HG03571 (cell line): ENCODE data around the gene EBI3.
"Not testable (repeated sequence)": the region's sequence is repeated elsewhere in the genome, so short reads cannot be mapped to it uniquely, and the experiment has no call there.

Experiments used
- ATAC-seq: cut with Tn5 transposase; IDR thresholded peaks from one replicate; pipeline ENCODE4 v1.9.1; 2021; ENCODE audit not compliant: unreplicated experiment

EBI3 gene

DNA sequence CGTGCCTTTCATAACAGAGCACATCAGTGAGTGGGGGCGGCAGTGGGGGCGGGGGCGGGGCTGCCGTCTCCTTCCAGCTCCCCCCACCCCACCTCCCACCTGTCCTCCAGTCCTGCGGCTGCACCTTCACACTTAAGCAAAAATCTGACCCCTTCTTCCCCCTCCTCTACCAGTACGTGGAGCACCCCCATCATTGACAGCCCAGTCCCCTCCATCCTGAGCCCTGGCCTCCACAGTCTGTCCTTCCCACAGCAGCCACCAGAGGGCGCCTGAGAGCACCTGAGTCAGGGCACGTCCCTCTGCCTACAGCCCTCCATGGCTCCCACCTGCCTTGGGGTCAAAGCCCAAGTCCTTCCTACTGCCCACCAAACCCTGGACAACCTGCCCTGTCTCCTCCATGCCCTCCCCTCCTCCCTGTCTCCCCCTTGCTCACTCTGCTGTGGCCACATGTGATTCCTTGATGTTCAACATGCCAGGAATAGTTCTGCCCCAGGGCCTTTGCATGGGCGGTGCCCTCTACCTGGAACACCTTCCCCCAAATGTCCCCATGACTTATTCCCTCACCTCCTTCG, 4.0 kb downstream of the EBI3 start:
- ATAC-seq = no peak

DNA sequence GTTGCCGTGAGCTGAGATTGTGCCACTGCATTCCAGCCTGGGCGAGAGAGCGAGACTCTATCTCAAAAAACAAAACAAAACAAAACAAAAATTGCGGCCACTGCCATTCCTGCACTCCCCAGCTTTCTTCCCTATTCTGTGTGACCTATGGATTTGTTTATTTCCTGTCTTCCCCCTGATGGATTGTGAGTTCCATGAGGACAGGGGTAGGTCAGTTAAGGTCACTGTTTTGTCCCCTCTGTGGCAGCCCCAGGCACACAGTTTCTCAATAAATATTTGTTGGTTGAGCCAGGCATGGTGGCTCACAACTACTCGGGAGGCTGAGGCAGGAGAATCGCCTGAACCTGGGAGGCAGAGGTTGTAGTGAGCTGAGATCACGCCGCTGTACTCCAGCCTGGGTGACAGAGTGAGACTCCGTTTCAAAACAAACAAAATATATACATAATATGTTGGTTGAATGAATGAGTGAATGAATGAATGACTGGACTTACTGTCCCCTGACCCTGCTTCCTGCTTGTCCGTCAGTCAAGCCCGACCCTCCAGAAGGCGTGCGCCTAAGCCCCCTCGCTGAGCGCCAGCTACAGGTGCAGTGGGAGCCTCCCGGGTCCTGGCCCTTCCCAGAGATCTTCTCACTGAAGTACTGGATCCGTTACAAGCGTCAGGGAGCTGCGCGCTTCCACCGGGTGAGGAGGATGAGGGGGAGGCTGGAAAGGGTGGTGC, 5.0 kb downstream of the EBI3 start:
- ATAC-seq = no peak

DNA sequence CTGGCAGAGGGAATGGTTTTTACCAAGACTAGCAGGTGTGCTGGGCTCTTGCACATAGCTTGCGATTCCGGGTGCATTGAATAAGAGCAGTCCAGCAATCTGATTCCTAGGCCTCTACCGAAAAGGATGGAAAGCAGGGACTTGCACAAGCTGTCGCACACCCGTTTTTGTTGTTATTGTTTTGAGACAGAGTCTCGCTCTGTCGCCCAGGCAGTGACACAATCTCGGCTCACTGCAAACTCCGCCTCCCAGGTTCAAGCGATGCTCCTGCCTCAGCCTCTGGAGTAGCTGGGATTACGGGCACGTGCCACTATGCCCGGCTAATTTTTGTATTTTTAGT, 5.5 kb downstream of the EBI3 start:
- ATAC-seq = no peak

DNA sequence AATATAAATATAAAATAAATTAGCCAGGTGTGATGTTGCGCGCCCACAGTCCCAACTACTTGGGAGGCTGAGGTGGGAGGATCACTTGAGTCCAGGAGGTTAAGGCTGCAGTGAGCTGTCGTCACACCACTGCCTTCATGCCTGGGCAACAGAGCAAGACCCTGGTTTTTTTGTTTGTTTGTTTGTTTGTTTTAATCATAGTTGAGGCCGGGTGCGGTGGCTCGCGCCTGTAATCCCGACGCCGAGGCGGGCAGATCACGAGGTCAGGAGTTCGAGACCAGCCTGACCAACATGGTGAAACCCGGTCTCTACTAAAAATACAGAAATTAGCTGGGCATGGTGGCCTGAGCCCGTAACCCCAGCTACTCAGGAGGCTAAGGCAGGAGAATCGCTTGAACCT, 8.2 kb downstream of the EBI3 start:
- ATAC-seq = not testable (repeated sequence)

DNA sequence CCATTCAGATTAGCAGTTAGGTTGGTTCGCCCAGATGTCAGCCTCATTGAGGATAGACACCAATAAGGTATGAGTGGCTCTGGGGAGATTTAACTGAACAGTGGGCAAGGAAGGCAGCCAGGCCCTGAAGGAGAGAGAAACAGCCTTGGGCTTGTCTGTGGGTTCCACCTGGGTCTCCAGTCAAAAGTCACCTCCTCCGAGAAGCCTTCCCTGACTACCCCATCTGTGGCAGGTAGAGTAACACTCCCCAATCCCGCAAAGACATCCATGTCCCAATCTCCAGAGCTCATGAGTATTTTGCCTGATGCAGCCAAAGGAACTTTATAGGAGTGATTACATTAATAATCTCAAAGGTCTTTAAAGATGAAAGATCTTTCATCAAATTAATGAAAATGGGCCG, 9.5 kb downstream of the EBI3 start:
- ATAC-seq = no peak

DNA sequence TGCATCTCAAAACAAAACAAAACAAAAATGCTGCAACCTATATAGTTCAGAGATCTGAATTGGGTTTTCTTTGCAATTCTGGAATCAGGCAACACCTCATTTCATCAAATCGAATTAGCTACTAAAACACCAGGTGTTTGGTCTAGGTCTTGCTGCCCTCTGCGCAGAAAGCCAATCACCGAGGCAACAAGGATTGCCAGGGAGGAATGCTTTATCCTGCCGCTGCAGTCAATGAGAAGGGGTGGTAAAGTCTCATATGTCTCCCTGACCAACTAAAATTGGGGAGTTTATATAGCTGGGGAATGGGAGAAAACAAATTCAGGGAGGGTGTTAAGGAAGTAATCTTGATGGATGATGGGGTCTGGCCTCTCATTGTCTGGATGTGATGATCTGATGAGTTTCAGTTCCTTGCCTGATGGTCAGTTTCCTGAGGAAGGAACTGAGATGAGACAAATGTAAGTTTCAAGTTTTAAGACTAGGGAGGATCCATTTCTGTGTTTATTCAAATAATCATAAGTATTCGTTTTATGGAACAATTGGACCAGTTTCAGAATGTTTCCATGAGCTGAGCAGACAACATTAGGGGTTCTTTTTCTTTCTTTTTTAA, 12.6 kb downstream of the EBI3 start:
- no peak for ATAC-seq

DNA sequence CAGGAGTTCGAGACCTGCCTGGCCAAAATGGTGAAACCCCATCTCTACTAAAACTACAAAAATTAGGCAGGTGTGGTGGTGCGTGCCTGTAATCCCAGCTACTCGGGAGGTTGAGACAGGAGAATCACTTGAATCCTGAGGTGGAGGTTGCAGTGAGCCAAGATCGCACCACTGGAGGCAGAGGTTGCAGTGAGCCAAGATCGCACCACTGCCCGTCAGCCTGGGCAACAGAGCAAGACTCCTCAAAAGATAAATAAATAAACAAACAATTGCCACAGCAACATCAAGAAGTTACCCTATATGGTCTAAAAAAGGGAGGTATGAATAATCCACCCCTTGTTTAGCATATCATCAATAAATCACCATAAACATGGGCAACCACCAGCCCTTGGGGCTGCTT, 16.6 kb downstream of the EBI3 start:
- not testable (repeated sequence) for ATAC-seq

DNA sequence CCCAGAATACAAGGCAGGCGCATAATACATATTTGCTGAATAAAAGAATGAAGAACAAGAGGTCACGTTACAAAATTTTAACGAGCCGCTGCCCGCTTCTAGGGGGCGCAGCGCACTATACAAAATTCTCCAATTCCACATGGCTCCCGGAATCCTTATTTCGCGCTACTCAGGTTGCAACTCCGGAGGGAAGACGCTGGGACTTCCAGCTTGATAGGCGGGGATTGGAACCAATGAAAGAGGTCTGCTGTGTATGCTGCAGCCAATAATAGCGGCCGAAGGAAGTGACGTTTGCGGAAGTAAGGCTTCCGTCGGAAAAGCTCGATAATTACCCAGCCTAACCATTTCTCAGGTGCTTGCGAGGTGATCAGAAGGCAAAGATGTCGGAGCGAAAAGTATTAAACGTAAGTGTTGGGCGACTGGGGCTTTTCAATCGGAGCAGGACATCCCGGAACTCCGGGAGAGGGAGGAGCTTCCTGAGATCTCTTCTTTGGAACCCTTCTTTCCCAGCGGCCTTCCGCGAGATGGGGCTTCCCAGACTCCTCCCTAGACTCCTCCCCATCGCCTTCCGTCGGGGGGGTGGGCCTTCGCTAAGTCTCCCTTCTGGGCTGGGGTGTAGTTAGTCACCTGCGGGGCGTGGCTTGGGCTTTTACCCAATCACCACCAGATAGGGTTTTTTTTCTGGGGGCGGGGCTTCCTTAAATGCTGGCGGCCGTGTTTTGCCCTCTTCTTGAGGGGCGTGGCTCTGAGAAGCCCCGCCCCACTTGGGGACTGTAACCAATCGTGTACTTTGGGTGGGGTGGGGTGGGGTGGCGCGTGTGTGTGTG, 17.7 kb downstream of the EBI3 start, which contains the start of gene YJU2:
Gene YJU2, plus strand, starts transcription at position 314 of the 827 bp plus-strand sequence. Its CDS starts 67 bp downstream, at position 381.
- ATAC-seq = peak; percentile 78

DNA sequence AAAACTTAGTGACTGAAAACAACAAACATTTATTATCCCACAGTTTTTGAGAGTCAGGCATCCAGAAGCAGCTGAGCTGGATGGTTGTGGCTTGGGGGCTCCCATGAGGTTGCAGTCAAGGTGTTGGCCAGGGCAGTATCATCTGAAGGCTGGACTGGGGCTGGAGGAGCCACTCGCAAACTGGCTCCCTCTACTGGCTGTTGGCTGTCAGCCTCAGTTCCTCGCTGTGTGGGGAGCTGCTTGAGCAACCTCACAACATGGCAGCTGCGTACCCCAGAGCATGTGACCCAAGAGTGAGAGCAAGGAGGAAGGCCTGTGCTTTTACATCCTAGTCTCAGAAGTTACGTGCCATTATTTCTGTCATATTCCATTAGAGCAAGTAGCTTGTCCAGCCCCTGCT, 27.2 kb downstream of the EBI3 start:
- ATAC-seq = no peak

DNA sequence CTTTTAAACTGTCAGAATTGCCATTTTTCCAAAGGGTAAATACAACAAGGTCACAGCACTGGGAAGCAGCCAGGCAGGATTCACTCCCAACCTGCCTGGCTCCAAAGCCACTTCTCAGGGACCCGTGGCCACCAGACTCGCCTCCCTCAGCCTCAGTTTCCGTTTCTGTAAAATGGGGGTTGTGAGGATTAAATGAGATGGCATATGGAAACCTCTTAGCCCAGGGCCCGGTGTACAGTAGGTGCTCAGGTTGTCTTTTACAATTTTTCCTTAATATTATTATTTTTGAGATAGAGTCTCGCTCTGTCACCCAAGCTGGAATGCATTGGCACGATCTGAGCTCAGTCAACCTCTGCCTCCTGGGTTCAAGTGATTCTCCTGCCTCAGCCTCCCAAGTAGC, 27.7 kb downstream of the EBI3 start:
- no peak for ATAC-seq

DNA sequence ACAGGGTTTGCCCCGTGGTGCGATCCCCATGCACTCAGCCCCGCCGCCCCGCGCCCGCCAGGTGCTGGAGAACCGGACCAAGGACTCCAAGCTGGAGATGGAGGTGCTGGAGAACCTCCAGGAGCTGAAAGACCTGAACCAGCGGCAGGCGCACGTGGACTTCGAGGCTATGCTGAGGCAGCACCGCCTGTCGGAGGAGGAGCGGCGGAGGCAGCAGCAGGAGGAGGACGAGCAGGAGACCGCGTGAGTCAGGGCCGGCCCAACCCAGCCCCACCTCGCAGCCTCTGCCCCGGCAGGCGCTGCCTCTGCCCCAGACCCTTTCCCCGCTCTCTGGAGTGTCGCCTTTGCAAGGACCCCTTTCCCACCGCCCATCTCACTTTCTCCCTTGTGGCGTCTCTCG, 28.9 kb downstream of the EBI3 start:
- ATAC-seq = no peak

DNA sequence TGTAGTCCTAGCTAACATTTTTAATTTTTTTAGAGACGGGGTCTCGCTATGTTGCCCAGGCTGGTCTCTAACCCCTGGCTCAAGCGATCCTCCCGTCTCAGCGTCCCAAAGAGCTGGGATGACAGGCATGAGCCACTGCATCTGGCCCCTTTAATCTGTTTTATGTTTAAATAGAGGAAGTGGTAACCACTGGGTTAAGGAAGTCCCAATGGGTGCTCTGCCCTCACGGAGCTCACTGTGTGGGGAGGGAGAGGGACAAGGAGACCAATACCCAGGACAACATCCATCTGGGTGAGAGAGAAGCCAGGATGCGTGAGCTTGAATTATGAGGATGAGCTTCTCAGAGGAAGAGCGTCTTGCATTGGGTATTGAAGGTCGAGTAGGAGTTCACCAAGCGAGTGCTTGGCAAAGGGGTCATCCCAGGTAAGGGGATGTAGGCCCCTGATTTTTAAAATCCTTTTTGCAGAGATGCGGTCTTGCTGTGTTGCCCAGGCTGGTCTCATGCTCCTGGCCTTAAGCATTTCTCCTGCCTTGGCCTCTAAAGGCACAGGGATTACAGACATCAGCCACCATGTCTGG, 31.4 kb downstream of the EBI3 start:
- ATAC-seq = no peak

DNA sequence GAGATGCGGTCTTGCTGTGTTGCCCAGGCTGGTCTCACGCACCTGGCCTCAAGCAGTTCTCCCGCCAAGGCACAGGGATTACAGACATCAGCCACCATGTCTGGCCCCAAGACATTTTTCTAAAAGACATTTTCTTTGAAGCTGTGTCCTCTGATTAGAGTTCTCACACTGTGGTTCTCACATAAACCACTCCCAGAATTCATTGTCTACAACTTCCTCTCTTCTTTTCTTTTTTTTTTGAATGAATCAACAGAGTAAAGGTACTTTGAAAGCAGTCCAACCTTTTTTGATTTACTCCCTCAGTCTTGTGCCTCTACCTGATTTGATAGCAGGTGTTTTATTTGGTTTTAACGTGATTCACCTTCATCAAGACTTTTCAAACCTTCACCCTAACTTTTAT, 35.5 kb downstream of the EBI3 start:
- ATAC-seq = no peak

DNA sequence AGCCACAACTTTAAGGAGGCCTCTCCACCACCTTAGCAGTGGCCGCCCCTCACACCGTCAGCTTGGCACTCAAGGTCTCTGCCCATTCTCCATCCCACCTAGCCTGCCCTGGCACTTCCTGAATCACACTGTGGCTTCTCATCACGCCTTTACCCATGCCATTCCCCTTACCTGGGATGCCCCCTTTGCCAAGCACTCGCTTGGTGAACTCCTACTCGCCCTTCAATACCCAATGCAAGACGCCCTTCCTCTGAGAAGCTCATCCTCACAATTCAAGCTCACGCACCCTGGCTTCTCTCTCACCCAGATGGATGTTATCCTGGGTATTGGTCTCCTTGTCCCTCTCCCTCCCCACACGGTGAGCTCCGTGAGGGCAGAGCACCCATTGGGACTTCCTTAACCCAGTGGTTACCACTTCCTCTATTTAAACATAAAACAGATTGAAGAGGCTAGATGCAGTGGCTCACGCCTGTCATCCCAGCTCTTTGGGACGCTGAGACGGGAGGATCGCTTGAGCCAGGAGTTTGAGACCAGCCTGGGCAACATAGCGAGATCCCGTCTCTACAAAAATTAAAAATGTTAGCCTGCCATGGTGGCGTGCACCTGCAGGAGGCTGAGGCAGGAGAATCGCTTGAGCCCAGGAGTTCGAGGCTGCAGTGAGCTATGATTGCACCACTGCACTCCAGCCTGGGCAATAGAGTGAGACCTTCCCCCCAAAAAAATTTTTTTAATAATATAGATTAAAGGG, 37.1 kb downstream of the EBI3 start:
- no peak for ATAC-seq

DNA sequence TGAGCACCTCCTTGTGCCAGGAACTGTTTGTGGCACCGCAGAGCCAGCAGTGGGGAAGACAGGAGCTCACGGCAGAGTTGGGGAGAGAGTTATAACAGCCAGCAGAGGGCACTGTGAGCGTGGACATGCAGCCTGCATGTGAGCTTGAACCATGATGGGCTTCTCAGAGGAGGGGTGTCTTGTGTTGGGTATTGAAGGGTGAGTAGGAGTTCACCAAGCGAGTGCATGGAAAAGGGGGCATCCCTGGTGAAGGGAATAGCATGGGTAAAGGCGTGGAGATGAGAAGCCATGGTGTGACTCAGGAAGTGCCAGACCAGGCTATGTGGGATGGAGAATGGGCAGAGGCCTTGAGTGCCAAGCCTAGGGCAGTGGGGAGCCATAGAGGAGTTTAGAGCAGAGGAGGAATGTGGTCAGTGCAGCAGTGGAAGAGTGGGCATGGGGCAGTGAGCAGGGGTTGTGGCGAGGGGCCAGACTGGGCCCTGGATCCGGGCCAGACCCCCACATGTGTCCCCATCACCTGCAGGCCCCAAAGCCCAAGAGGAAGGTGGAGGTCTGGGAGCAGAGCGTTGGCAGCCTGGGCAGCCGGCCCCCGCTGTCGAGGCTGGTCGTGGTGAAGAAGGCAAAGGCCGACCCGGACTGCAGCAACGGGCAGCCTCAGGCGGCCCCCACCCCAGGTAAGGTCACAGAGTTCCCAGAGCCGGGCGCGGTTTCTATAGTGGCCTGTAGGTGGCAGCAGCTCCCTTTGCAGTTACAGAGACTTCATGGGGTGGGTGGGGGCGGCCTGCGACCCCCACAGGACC, 38.0 kb downstream of the EBI3 start:
- ATAC-seq = no peak

DNA sequence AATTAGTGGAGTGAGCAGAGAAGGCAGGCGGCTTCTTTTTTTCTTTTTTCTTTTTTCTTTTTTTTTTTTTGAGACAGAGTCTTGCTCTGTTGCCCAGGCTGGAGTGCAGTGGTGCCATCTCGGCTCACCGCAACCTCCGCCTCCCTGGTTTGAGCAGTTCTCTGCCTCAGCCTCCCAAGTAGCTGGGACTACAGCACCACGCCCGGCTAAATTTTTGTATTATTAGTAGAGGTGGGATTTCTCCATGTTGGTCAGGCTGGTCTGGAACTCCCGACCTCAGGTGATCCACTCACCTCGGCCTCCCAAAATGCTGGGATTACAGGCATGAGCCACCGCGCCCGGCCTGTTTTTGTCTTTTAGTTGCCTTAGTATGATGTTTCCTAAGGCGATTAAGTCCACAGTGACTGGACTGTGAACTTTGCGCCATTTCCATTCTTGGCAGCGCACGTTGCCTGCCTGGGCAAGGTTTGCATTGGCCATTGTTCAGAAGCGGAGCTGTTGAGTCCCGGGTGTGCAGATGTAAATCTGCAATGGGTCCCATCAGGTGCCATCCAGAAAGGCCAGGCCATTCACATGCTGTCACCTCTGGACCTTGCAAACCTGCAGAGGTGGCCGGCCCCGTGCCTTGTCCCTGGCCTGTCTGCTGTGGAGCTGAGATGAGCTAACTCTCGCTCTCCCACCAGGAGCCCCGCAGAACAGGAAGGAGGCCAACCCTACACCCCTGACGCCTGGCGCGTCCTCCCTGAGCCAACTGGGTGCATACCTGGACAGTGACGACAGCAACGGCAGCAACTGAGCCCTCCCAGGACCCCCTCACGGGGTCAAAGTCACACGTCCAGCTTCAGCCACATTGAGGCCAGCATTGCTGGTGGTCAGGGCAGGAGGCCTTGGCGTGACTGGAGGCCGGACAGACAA, 38.8 kb downstream of the EBI3 start:
- ATAC-seq = no peak

DNA sequence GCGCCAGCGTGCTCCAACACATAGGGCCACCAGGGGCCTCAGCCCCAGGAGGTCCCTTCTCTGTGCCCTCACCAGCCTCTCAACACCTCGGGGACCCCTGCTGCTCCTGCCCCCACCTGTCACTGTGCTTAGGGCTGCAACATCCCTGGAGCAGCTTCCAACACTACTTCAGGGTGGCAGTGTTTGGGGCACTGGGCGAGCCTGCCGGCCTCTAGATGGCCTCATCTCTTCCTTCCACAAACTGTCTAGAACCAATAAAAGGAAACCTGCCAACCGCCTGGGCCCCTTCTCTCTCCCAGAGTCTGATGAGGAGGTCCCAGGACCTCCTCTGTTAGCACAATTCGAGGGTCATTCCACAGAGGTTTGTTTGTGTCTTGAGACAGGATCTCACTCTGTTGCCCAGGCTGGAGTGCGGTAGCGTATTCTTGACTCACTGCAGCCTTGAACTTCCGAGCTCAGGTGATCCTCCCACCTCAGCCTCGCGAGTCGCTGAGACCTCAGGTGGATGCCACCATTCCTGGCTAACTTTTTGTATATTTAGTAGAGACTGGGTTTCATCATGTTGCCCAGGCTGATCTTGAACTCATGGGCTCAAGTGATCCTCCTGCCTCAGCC, 39.6 kb downstream of the EBI3 start:
- ATAC-seq = no peak

DNA sequence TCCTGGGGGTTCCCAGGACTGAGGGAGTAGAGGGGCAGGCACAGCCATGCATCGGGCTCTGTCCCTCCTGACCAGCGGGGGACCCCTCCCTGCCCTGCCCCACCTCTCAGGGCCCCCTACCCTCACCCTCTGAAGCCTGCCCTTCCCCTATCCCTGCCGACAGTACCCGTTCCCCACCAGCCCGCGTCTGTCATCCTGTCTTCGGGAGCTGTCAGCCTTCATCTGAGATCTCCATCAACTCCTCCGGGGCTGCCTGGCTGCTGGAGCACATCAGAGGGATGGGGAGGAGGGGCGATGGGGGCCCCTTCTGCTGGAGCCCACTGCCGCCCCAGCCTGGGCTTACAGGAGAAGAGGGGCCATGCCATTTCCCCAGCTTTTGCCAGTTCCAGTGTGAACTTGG, 43.6 kb downstream of the EBI3 start:
- no peak for ATAC-seq
